ENCODE measurements around the gene ZBED5.
"Not testable (repeated sequence)": the region's sequence is repeated elsewhere in the genome, so short reads cannot be mapped to it uniquely, and the experiment has no call there.

Gene ZBED5

DNA sequence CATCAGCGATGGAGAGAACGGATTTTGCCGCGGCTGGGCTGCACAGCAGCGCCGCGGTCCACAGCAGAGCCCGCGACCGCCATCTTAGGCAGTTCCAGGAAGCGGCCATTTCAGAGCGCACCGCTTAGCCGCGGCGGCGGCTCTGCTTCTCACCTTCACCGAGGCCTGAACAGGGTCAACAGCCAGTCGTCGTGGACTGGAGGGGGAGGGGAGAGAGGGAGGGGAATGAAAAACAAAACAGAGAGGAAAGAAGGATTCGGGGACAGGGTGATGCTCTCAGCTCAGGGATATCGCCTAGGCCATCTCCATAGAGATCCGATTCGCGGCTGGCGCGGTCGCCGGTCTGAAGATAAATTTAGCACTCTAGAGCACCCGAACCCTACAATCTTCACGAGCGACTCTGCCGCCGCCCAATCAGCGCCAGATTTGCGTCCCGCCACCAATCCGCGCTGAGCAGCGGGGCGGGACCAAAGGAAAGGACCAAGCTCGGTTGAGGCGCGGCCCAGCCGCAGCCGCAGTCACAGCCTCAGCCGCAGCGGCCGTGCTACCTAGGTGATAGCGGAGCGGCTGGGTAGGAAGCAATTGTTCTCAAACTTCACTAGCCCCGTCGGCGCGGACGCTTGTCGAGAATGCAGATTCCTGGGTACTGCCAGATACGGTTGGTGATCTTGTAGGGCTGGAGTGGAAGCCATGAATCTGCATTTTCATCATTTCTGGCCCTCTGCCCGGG lies at the start of gene ZBED5:
Gene ZBED5, minus strand, starts transcription at position 345 of the 730 bp plus-strand sequence. CDS start 3,108 bp downstream, outside the sequence.
- DNase-seq, result peak; percentile 95

DNA sequence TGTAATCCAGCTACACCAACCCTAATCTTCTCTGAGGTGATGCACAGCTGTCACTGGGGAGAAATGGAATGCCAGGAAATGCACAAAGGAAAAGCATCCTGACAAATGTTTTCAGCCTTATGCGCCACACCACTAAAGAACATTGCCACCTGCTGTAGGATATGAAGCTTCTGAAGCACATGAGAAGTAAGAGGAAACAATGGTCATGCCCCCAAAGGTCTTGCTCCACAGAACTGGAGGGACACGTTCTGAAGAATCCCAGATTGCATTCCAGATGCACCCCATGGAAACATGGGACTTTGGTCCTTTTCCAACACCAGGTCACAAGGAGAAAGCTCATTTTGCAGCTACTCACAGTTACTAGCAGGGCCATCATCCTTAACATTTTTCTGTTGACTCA lies 48.7 kb upstream of the ZBED5 start:
- DNase-seq, result no peak

DNA sequence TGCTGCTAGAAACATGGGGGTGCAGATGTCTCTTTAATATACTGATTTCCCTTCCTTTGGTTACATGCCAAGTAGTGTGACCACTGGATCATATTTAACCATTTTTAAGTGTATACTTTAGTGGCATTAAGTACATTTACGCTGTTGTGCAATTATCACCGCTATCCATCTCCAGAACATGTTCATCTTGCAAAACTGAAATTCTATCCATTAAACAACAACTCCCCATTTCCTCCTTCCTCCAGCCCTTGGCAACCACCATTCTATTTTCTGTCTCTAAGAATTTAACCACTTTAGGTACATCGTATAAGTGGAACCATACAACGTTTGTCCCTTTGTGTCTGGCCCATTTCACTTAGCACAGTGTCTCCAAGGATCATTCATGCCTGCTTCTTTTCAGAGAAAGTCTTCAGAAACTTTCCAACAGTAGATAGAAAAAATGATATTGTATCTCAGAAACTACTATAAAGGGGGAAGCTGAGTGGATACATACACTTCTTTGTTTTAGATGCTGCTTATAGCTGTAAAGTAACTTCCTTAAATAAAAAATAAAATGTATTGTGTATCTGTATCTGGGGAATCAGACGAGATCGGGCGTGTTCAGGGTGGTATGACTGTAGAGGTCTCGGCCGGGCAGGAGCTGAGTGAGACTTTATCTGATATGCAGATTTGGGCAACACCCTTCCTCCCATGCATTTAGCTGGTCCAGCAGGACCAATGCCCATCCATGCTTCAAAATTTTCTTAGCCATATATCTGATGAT lies 44.6 kb upstream of the ZBED5 start:
- DNase-seq, result peak; percentile 2

DNA sequence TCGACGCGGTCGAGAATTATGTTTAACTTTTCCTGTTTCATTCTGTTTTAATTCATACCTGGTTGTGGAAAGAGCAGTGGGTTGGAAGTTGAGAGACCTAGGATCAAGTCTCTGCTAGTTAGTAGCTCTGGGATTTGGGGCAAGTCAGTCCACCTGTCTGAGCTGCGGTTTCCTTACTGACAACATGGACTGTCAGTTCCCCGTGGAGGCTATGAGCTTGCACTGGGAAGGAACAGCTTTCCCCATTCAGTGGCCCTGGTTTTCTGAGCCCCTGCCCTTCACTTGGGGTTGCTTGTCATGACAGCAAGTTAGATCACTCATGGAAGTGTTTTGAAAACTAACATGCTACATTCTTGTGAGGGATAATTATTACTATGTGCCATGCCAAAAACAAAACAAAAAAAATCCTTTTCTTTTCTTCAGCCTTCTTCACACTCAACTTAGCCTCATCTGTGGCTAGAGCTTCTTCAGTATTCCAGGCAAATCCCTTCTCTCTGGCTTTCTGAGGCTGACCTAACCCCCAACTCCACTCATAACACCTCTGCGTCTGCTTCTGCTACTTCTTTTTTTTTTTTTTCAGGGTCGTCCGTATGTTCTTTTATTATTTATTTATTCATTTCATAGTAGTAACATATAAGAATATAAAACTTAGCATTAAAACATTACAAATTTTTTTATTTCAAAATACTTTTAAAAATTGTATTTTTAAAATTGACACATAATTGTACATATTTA lies 43.0 kb upstream of the ZBED5 start:
- DNase-seq, result no peak

DNA sequence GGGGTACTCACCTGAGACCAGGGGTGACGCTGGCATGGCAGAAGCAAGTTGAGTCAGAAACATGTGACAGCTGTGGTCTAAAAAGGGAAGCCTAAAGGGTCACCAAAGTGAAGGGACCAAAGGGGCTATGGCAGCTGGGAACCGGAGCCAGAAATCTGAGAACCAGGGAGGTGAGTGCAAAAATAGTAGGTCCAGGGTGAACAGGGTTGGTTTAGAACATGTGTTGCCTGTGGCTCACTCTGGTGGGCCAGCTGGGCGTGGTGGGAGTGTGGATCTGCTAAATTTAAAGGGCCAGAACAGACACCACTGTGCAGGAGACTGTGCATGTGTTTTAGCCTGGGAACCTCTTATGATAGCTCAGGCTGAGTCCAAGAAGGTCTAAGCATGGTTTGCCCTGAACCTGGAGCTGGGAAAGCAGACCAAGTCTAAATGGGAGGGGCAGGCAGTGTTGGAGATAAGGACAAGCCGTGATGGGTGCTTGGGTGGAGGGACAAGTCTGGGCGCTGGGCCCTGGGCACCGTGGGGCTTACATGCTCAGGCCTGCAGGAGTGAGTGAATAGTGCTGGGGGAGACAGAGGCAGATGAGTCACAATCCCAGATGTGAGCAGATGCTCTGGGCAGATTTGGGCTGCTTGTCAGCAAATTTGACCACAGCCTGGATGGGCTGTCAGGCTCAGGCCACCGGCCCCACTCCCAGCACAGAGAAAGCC lies 41.4 kb upstream of the ZBED5 start:
- DNase-seq, result no peak

DNA sequence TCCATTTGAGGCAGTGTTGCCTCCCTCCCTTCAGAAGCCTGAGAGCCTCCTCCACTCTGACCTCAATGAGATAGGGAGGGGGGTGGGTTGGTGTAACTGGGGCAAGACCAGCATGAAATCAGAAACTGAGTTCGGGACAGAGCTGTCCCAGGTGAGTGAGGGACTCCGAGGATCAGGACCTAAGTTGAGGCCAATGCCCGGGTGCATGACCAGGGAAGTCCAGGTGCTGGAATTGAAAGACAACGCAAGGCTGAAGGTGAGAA lies 40.8 kb upstream of the ZBED5 start:
- no peak for DNase-seq

DNA sequence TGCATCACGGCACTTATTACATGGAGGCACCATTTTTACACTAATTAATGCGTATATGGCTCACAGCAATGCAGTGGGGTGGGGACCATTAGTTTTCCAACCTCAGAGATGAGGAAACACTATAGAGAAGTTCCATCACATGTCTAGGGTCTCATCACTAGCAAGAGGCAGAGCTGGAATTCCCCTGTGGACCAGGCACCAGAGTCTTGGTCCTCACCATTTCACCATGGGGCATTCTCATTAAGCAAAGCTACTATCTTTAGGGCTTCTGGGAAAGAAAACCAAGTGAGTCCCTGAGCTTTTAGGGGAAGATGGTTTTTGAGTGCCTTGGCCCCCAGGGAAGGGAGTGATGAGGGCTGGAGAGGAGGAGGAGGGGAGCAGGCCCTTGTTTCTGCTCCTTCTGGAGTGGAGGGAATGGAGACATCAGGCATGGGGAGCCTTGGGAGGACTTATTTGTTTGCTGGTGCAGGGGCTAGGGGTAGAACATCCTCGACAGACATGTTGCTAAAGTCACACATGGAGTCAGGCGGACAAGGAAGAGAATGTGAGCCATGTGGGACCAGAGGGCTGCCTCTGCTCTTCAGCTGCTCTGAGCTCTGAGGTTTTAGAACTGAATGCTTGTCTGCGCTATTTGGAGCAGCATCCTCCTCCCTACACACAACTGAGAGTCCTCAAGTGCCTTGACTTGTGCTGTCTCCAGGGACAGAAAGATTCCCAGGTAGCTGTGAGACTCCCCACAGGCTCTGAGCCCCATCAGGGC lies 40.3 kb upstream of the ZBED5 start:
- DNase-seq, result no peak

DNA sequence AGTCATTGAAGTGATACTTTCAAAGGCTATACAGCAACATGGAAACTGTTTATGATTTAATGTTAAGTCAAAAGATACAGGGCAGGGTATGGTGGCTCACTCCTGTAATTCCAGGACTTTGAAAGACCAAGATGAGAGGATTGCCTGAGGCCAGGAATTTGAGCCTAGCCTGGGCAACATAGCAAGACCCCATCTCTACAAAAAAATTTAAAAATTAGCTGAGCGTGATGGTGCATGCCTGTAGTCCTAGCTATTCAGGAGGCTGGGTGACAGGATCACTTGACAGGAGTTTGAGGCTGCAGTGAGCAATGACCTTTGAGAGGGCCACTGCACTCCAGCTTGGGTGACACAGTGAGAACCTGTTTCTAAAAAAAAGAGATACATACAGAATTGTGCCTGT lies 39.3 kb upstream of the ZBED5 start:
- DNase-seq, result no peak

DNA sequence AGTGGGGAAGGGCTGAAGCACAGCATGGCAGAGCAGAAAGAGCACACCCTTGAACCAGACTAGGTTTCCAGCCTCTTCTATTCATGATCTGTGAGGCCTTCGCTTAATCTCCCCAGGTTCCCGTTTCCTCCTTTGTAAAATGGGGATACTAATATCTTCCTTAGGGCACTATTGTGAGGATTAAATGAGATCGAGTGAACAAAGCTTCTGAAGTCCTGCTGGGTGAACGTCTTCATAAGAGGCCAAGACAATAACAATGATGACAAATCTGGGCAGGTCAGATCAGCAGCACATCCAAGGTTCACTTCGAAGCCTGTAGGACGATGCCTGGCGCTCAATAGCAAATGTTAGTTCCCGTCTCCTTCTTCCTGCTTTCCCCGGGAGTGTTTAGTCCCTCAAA lies 38.6 kb upstream of the ZBED5 start:
- DNase-seq, result no peak

DNA sequence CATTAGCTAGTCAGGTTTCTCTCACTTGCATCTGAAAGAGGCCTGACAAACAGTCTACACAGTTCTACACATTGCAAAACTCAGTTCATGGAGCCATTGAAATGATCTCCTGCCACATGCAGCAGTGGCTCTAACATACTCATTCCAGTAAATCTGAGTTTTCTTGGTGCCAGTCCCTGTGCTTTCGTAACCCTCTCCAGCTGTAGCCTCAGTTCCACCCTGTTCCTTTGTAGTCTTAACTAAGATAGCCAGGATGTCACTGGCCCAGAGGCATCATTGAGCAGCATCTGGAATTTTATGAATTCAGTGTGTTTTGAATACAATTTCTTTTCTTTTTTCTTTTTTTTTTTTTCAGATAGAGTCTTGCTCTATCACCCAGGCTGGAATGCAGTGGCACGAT lies 37.4 kb upstream of the ZBED5 start:
- no peak for DNase-seq

DNA sequence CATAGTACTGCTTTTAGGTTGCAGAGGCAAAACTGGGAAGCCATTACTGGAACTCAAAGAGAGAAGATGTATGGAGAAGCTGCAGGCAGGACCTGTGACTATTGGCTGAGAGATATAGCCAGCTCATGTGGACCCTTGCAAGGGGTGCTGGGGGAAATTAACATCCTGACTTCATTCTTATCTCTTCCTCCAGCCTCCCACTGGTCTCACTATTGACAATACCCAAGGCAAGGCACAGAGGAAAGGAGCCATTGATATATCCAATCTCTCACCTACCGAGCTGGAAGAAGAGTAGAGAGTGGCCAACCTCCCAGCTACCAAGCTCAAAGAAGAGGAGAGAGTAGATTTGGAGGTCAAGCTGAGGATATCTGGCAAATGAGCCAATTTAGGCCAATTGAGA lies 36.8 kb upstream of the ZBED5 start:
- DNase-seq, result no peak

DNA sequence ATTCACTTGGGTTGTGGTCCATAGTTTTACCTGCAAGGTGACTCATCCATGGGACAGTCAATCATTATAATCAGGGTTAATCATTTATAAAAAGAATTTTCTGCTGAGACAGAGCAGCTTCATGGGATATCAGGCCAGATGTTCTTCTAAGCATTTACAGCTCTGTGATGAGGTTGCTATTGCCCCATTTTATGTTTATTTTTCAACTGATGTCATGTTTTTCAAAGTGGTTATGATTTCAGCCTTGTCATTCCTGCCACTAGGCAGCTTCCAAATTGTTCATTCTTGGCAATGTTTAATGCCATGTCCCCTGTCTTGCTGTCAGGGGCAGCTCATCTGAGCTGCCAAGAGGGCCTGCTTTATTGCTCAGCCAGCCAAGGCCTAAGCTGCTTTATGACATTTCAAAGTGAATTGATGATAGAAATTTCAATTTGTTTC lies 35.9 kb upstream of the ZBED5 start:
- no peak for DNase-seq

DNA sequence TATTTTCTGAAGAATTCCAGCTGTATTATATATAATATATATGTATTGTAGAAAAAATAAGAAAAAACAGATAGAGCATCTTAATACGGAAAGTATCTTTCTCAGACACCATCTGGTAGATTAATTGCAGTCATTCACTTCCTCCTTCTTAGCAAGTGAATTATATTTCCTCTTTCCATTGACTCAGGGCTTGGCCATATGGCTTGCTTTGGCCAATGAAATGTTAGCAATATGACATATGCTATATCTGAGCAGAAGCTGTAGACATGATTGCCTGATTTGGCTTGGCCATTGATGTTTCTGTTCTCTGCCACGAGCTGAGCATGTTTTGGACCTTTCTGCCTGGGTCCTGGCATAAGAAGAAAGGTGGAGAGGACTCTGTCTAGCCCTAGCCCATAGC lies 34.4 kb upstream of the ZBED5 start:
- DNase-seq, result no peak

DNA sequence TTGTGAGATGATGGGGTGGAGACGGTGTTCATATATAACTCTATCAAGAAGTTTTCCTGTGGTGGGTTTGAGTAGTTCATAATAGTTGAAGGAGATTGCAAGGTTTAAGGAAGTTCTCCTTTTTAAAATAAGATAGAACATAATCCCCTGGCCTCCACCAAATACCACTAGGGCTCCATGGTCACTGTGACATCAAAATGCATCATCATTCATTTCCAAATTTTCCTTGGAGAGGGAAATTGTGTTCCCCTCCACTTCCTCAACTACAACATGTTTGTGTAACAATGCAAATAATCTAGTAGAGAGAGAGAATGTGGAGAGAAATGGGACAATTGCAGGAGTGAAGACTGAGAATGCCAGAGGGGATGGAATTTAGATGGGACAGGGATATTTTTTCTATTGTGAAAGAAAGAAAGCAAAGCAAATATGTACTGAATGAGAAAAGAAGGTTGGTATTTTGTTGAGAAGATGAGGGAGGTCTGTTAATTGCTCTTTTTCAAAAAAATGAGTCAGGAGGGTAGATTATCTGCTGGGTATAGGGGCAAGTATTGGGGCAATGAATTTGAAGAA lies 33.4 kb upstream of the ZBED5 start:
- no peak for DNase-seq

DNA sequence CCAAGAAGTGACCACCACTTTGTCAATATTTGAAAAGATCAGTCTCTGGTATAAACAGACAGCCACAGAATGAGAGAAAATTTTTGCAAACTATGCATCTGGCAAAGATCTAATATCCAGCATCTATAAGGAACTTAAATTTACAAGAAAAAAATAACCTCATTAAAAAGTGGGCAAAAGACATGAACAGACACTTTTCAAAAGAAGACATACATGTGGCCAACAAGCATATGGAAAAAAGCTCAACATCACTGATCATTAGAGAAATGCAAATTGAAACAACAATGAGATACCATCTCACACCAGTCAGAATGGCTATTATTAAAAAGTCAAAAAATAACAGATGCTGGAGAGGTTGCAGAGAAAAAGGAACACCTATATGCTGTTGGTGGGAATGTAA lies 32.2 kb upstream of the ZBED5 start:
- DNase-seq, result not testable (repeated sequence)

DNA sequence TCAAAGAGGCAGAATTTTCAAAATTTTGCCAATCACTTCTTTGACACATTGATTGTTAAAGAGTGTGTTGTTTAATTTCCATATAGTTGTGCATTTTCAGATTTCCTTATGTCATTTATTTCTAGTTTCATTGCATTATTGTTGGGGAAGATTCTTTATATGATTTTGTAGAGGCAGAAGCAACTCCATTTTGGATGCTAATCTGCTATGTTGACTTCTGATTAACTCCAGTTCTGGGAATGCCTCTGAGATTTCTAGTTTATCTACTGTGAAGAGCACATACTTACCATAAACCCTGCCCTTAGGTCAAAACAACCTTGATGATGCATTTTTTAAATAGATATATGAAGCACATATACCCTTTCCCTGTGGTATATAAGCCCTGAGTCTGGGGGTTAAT lies 29.5 kb upstream of the ZBED5 start:
- no peak for DNase-seq

DNA sequence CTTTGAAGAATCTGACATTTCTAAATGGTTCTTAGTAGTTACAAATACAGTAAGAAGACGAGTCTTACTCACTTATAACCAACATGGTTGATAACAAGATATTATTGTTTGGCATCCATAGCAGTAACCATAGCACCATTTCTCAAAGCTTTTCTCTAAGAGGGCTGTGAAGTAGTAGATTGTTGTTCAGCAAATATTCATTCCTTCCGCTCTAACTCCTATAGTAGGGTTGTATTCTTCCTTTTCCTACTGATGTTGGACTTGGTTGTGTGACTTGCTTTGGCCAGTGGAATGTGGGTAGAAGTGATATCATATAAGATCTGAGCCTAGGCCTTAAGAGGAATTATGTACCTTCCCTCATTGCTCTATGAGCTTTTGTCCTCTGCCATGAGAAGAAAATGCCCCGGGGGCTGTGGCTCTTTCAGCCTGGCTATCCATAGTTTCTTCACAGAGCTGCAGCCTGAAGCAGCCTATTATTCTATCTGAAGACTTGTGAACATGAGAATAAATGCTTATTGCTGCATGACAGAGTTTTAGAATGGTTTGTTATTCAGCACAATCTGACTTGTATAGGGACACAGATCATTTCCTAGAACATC lies 28.9 kb upstream of the ZBED5 start:
- no peak for DNase-seq

DNA sequence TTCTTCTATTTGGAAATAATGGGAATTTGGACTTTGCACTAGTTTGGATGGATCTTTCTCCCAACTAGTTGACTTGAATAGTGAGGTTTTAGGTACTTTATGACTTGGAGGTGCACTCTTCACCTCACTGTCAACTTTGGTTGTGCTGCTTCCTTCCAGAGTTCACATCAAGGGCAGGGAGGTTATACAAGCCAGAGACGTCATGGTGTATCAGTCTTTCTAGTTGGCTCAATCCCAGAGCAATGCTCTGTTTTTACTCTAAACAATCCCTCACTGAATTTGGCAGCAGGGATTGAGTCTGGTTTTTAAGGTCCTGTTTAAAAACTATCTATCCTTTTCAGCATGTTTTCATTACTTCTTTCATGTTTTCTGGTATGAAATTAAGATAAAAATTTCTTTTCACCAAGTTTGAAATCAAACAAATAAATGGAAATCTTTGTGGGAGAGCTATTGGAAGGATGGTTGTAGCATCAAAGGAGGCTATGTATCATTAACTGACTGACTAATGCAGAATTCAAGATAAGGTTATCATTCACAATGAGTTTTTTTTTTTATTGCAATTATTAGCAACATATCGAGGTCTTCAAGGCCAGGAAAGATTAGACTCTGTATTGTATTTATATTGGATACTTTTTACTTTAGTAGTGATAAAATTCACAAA lies 28.0 kb upstream of the ZBED5 start:
- DNase-seq, result no peak

DNA sequence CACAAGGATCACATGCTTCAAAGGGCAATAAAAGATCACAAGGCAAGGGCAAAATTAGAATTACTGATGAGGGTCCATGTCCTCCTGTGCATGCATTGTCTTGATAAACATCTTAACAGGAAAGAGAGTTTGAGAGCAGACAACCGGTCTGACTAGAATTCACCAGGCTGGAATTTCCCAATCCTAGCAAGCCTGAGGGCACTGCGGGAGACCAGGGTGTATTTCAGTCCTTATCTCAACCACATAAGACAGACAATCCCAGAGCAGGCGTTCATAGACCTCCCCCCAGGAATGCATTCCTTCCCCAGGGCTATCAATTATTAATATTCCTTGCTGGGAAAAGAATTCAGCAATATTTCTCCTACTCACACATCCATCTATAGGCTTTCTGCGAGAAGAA lies 26.4 kb upstream of the ZBED5 start:
- DNase-seq, result not testable (repeated sequence)

DNA sequence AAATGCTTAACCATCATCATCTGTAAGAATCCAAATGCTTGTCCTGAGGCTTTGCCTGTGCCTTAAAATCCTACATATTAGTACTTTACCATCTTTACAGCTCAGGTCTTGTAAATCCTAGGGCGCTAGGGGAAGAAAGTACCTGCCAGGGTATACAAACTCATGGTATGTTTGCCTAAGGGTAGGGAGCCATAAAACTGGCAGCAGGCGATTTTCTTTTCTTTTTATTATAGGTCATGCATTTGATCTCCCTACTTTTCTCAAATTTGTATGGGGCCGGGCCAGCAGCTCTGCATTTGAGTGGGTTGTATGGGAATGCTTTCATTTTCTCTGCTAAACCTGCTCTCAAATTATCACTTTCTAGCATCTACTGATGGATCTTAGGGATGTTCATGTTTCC lies 24.0 kb upstream of the ZBED5 start:
- no peak for DNase-seq

All from NCI-H748 treated with DMSO at 0.1 percent for 48 hours (cell line).